ENCODE data around the gene PRB4.
"Not testable (repeated sequence)": the region's sequence is repeated elsewhere in the genome, so short reads cannot be mapped to it uniquely, and the experiment has no call there.

Gene PRB4

DNA sequence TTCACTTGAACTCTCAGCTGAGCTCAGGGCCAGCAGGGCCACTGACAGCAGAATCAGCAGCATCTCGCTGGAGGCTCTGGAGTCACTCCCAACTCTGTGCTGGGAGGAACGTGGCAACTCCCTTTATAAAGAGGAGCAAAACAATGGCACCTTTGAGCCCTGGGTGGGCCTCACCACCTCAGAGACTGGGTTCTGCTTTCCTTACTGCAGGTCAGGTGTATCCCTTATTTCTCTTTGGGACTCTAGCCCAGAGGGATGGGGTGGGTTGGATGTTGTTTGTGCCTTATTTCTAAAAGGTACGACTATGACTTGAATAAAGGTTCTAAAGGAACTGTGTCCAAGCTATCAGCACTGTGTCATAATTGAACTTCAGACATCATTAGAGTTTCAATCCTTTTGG lies at the start of gene PRB4:
Gene PRB4, minus strand, starts transcription at position 101 of the 400 bp plus-strand sequence. Its CDS starts 38 bp downstream, at position 63.
- no peak for DNase-seq (ENCODE audit: low spot score)

DNA sequence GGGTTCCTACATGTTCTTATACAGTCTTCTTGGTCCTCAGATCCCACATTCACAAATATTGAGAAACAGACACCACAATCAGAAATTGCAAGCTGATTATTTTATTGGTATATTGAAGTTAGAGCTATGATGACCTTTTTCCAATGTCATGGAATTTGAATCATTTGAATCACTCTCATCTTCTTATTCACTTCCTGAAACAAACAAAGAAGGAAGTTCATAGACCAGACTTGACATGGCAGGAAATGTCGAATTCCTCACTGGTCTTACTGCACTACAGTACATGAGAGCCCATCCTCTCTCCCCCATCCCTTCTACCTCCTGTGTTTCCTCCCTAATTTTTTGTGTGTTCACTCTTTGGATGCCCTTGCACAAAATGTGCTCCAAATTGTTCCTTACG lies 41.5 kb upstream of the PRB4 start:
- not testable (repeated sequence) for DNase-seq (ENCODE audit: low spot score)

DNA sequence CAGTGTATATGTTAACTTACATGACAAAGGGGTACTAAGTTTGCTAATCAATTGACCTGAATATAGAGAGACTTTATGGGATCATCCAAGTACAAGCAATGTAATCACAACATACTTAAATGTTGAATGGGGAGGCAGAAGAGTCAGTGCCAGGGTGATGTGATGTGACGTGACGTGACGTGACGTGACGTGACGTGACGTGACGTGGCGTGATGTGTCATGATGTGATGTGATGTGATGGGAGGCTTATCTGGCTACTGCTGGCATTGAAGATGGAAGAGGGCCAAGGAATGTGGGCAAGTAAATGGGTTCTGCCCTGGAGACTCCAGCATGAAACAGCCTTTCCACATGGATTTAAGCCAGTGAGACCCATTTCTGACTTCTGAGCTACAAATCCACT lies 38.2 kb upstream of the PRB4 start:
- no peak for DNase-seq (ENCODE audit: low spot score)

DNA sequence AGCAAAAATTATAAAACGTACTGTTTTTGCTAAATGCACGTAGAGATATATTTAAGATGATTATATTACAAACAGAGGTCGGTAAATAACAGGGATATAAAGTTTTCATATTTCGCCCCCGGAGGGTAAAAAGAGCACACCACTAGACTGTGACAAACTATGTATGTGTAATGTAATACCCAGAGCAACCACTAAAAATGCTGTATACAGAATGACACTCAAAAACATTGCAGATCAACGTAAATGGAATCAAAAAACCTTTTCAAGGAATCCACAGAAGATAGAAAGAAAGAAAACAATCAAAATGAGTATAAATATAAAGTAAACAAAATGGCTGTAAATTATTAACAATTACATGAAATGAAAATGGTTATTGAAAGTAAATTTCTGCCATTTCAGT lies 37.6 kb upstream of the PRB4 start:
- DNase-seq (ENCODE audit: low spot score): no peak

DNA sequence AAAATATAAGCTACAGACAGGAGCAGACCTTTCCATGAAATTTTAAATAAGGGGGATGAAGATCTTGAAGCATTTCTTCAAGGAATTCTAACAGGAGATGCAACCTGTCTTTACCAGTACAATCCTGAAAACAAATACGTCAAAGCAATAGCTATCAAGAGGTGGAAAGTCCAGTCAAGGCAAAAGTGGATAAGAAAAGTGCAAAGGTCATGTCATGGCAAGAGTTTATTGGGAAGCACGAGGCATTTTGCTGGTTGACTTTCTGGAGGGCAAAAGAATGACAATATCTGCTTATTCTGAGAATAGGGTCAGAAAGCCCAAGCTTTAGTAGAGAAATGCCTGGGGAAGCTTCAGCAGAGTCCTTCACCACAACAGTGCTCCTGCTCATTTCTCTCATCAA lies 34.3 kb upstream of the PRB4 start:
- no peak for DNase-seq (ENCODE audit: low spot score)

DNA sequence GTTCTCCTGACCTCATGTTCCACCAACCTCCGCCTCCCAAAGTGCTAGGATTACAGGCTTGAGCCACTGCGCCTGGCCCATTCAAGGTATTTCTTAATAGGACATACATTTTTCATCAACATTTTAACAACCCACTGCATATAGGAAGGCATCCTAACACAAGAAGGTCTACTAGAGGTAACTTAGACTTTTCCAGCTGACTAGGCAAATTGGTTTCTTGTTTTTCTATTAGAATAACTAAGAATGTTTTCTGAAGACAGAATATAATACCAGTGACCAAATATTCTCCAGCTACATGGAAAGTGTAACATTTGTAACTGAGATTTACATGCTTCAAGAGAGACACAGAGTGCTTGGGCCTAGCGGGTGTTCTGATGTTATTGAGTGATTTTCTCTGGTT lies 14.2 kb upstream of the PRB4 start:
- DNase-seq (ENCODE audit: low spot score): no peak

DNA sequence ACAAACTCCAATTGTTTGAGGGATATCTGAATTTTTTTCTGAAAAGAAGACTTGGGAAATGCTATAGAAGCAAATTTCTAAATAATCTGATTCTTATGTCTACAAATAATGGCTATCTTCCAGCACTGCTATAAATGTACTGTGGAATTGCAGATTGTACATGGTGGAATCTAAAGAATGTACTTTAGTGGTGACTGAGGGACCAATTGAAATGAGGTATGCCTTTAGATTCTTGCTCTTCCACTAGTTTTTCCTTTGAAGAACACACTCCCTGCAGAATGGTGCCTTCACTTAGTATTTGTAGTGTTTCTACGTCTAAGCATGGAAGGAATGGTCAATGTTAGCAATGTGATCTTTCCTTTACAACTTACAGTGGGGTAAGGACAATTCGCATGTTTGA lies 11.7 kb upstream of the PRB4 start:
- no peak for DNase-seq (ENCODE audit: low spot score)

DNA sequence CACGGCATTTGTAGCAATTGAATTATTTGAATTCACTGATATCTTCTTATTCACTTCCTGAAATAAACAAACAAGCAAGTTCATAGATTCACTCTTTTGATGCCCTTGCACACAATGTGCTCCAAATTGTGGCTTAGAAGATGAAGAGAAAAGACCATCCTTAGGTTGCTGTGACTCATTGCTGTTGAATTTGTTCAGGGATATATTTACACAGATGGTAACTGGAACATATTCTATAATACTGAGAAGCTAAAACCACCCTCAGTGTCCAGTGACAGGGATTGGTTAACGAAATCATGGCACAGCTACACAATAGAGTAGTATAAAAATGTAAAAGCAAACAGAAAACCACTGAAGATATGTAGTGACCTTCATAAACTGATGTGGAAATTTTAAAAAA lies 3.1 kb downstream of the PRB4 start:
- no peak for DNase-seq (ENCODE audit: low spot score)

DNA sequence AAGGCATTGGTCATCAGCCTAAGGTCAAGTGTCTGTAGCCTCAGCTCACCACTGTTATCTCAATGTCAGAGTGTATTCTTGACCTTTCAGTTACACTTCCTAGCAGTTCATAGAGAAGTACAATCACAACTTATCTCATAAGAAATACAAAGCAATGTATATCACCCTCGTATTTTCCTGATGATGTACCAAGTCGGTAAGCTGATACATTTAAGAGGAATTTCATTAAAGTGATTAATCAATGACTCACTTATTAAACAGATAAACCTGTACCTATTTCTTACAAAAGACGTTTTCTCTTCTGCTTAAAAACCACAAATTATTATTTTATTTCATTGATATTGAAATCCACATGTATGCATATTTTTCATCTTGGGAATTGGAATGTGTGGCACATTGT lies 36.8 kb downstream of the PRB4 start:
- no peak for DNase-seq (ENCODE audit: low spot score)

DNA sequence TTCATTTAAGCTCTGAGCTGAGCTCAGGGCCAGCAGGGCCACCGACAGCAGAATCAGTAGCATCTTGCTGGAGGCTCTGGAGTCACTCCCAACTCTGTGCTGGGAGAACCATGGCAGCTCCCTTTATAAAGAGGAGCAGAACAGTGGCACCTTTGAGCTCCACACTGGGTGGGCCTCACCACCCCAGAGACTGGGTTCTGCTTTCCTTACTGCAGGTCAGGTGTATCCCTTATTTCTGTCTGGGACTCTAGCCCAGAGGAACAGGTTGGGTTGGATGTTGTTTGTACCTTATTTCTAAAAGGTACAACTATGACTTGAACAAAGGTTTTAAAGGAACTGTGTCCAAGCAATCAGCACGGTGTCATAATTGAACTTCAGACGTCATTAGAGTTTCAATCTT lies 40.6 kb downstream of the PRB4 start, which contains the start of gene PRB3:
Gene PRB3, minus strand, starts transcription at position 101 of the 400 bp plus-strand sequence. Its CDS starts 38 bp downstream, at position 63.
- DNase-seq (ENCODE audit: low spot score): no peak

DNA sequence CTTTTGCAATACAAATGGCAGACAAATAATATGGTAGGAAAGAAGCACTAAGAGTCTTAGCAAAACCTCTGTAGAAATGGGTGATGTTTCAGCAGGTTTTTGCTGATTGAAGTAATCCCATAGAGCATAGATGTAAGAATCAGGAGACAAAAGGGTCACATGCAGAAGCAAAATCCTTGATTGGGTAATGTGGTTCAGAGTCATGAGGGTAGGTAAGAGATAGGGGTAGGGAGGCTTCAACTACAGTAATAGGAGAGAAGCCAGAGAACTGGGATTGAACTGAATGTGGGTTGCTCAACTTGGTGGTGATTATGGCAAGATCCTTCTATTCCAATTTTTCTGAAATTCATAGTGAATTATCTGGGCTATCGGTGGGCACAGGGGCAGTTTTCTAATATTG lies 45.7 kb downstream of the PRB4 start:
- DNase-seq (ENCODE audit: low spot score): no peak
